ENCODE data around the gene PIK3IP1.

- TF ChIP-seq CTCF (IDR thresholded peaks at IDR 0.05) (no peak), POLR2A (IDR thresholded peaks at IDR 0.05) (no peak), EP300 (IDR thresholded peaks at IDR 0.05) (no peak)
Observed at GRCh38 chr22:31329453-31330215, 37.3 kb upstream of the PIK3IP1 start.
